KBM-7 (cell line): Measurements from ENCODE around the gene DNAJC18.

Experiments
- DNase-seq: peaks from one replicate; pipeline ENCODE4 v3.0.0-alpha.2; 2015
- in situ Hi-C: fragments of 300-500 bp; cut with MboI; formaldehyde crosslinking; loops from 2 replicates; pipeline ENCODE4 v1.14.3; 2020; ENCODE audit warnings: low sequenced_read_pairs, low pct_unique_long_range_greater_than_20kb, mixed read lengths

The DNAJC18 gene

GRCh38 chr5:139462586-139463276, 23.4 kb upstream of the DNAJC18 start, which contains the start of gene ECSCR:
TSS of gene ECSCR (minus strand) at chr5:139462743. CDS start at chr5:139462670, 73 bp downstream.
- in situ Hi-C loops, result no loop called here

GRCh38 chr5:139461698-139462097, 22.4 kb upstream of the DNAJC18 start:
- in situ Hi-C loops, result no loop called here
- DNase-seq, result no peak

More at GRCh38 chr5:139462586-139463276, 23.4 kb upstream of the DNAJC18 start, which contains the start of gene ECSCR:
- no peak for DNase-seq

GRCh38 chr5:139461176-139461575, 21.9 kb upstream of the DNAJC18 start:
- in situ Hi-C loops, result no loop called here
- DNase-seq, result no peak

GRCh38 chr5:139460455-139460854, 21.1 kb upstream of the DNAJC18 start:
- in situ Hi-C loops, result no loop called here
- no peak for DNase-seq

- in situ Hi-C loops, result no loop called here
- no peak for DNase-seq
These were observed 20.2 kb upstream of the DNAJC18 start for GRCh38 chr5:139459451-139459934.

GRCh38 chr5:139458580-139459407, 19.5 kb upstream of the DNAJC18 start:
- DNase-seq, result no peak
- in situ Hi-C loops, result no loop called here

- no peak for DNase-seq
- in situ Hi-C loops, result no loop called here
These were observed 18.5 kb upstream of the DNAJC18 start for GRCh38 chr5:139457653-139458306.

GRCh38 chr5:139457241-139457640, 17.9 kb upstream of the DNAJC18 start:
- DNase-seq, result no peak
- in situ Hi-C loops, result no loop called here

- no peak for DNase-seq
- in situ Hi-C loops, result no loop called here
These were observed 17.5 kb upstream of the DNAJC18 start for GRCh38 chr5:139456776-139457175.

GRCh38 chr5:139454568-139455290, 15.4 kb upstream of the DNAJC18 start:
- in situ Hi-C loops, result no loop called here
- no peak for DNase-seq

GRCh38 chr5:139453683-139454567, 14.6 kb upstream of the DNAJC18 start:
- no peak for DNase-seq
- in situ Hi-C loops, result no loop called here

GRCh38 chr5:139451878-139452660, 12.7 kb upstream of the DNAJC18 start:
- in situ Hi-C loops, result no loop called here
- DNase-seq, result no peak

GRCh38 chr5:139451176-139451575, 11.9 kb upstream of the DNAJC18 start:
- in situ Hi-C loops, result no loop called here
- DNase-seq, result no peak

GRCh38 chr5:139446956-139447779, 7.8 kb upstream of the DNAJC18 start:
- in situ Hi-C loops, result no loop called here
- DNase-seq, result no peak

- no peak for DNase-seq
- in situ Hi-C loops, result no loop called here
These were observed 6.2 kb upstream of the DNAJC18 start for GRCh38 chr5:139445325-139446170.
